SU-DHL-6 (cell line): ENCODE measurements around the gene FAM3C.

ENCODE experiments used
- CTCF ChIP-seq: fragments of 200-600 bp; sonication (generic); IDR thresholded peaks from one replicate; pipeline ENCODE4 v1.5.1; 2017; ENCODE audit warnings: antibody characterized with exemption, mild to moderate bottlenecking, low read length, moderate library complexity; ENCODE audit not compliant: insufficient read depth, poor library complexity, severe bottlenecking
- EZH2phosphoT487 ChIP-seq: fragments of 200-600 bp; sonication (generic), shearing (Covaris generic); conservative IDR thresholded peaks from 2 replicates; pipeline ENCODE4 v1.6.1; 2018; ENCODE audit warnings: mild to moderate bottlenecking, antibody characterized with exemption, low read length, moderate library complexity, mixed read lengths

- no peak for TF ChIP-seq CTCF
- TF ChIP-seq EZH2phosphoT487, result no peak
Observed at GRCh38 chr7:121305109-121305508, 91.0 kb downstream of the FAM3C start.
